Bronchial epithelial cell (primary cell): Measurements from ENCODE around the gene ADAM23. TPM values are rescaled to one million over a fixed set of nuclear protein-coding genes. Genes with fewer than 3 reads are reported as not detected.

Source experiments
- DNase-seq: peaks from one replicate; pipeline ENCODE4 v3.0.0-alpha.2; 2010; ENCODE audit warnings: low read depth
- FAIRE-seq: peaks from 2 replicates; lab custom pipeline; 2011; peaks lifted over from hg19 to GRCh38; lab: Jason Lieb, UNC
- H3K27me3 ChIP-seq: 2 replicates; pipeline ENCODE4 v1.5.1; 2011; ENCODE audit warnings: low read length; ENCODE audit not compliant: control insufficient read depth, insufficient read depth
- H3K36me3 ChIP-seq: 2 replicates; pipeline ENCODE4 v1.5.1; 2011; ENCODE audit warnings: low read length; ENCODE audit not compliant: control insufficient read depth, insufficient read depth
- H3K4me3 ChIP-seq: 2 replicates; pipeline ENCODE4 v1.5.1; 2011; ENCODE audit warnings: mild to moderate bottlenecking, low read depth, low read length, control low read depth
- CTCF ChIP-seq: IDR thresholded peaks from 2 replicates; pipeline ENCODE4 v1.5.1; 2011; ENCODE audit warnings: mild to moderate bottlenecking, moderate library complexity, low read length, control low read depth, inconsistent platforms; ENCODE audit not compliant: insufficient read depth, severe bottlenecking
- total RNA-seq: library from RNA; depleted of rRNA; stranded (reverse); fragments of >200 nt; gene quantifications from 2 replicates; pipeline ENCODE4 v1.2.1, GENCODE V29; 2014

The ADAM23 gene
- total RNA-seq, 1 donor from 2014 or later = under 0.01 TPM

DNA sequence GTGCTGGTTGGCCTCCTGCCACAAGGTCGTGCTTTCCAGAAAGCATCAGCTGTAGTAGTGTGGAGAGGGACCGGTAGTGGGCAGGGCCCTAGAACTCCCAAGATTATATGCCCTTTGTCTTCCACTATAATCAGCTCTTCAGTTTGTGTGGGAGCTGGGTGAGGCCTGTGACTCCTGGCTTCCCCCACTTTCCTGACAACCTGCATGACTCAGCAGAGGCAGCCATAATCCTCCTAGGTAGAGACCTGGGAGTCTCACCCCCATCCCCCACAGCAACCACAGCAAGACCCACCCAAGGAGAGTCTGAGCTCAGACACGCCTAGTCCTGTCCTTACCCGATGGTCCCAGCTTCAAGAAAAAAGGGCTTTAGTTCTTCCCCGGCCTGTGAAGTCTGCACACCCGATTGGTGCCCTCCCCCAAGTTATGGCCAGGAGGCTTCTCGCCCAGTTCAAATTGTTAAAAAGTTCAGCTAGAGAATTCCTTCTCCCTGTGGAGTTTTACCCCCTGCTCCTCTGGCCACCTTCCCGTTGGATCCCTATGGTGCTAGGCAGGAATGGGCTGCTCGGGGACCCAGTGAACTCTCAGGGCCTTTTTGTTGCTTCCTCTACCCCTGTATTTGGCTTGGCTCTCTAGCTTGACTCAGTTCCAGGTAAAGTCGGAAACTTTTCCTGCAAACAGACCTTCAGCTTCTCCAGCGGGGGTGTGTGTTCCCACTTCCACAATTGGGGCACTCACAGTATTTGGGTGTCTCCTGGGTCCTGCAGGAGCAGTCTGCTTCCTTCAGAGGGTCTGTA, 141.2 kb downstream of the ADAM23 start:
- no peak for TF ChIP-seq CTCF
- Histone ChIP-seq H3K4me3 (no peak overlapping the region), H3K27me3 (no peaks in the 10 kb centered on the region), H3K36me3 (no peaks in the 10 kb centered on the region)
- no peak for FAIRE-seq
- DNase-seq = peak; percentile 42

- H3K4me3 ChIP-seq = no peak overlapping the region
- no peaks in the 10 kb centered on the region for H3K27me3 ChIP-seq
- DNase-seq = peak; percentile 11
- H3K36me3 ChIP-seq = no peaks in the 10 kb centered on the region
- no peak for FAIRE-seq
- no peak for TF ChIP-seq CTCF
These were observed 142.0 kb downstream of the ADAM23 start for GRCh38 chr2:206585335-206585734.

DNA sequence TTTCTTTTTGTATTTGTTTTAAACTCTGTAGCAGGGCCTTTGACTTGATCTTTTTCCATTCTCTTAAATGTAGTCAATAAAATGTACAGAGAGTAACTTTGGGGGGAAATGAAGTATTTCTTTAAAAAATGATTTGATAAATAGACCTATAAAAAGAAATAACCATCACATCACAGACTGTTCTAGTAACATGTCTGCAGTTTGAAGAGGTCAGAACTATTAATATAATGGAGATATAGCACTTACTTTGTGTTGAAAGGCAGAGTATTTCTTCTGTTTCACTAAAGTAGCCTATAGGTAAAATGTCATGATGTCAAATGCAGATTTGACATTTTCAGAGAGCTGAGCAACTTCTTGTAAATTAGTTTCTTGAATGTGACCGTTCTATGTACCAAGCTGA, 143.3 kb downstream of the ADAM23 start:
- no peak for TF ChIP-seq CTCF
- Histone ChIP-seq H3K4me3 (no peak overlapping the region), H3K27me3 (no peaks in the 10 kb centered on the region), H3K36me3 (no peaks in the 10 kb centered on the region)
- DNase-seq (no peak), FAIRE-seq (no peak)

GRCh38 chr2:206597717-206598218, 154.4 kb downstream of the ADAM23 start:
- Histone ChIP-seq H3K4me3 (no peak overlapping the region), H3K36me3 (no peaks in the 10 kb centered on the region), H3K27me3 (no peaks in the 10 kb centered on the region)
- TF ChIP-seq CTCF = no peak
- DNase-seq (no peak), FAIRE-seq (no peak)

DNA sequence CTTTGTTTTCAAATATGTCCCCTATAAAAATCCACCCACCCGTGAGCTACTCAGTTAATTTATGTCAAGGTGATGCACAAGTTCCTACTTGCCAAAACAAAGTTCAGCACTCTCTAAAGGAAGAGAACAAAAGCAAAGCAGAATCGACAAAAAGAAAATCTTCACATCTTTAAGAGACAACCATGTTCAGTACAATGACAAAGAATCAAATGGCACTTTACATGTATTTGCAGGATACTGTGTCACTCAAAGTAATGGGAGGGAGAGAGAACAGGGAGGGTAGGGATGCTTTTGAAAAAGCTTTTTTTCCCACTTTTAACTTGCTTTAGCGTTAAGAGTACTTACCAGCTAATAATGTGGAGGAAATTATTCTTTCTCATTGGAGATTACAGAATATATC, 159.9 kb downstream of the ADAM23 start:
- DNase-seq (no peak), FAIRE-seq (no peak)
- Histone ChIP-seq H3K27me3 (no peaks in the 10 kb centered on the region), H3K36me3 (no peaks in the 10 kb centered on the region), H3K4me3 (no peak overlapping the region)
- TF ChIP-seq CTCF = no peak
